CD4-positive, alpha-beta T cell treated with Interleukin-2 at 100 ng/mL for 4 hours (primary cell): Measurements from ENCODE around the gene CALML6.
A peak's percentile ranks its signal among the peaks of the same experiment; 100 is the strongest.

Experiments
- DNase-seq: peaks from one replicate; pipeline ENCODE4 v3.0.0-alpha.2; 2020; ENCODE audit warnings: low spot score

CALML6 gene

GRCh38 chr1:1892079-1892762 is 22.8 kb upstream of the CALML6 start:
- DNase-seq = no peak

GRCh38 chr1:1892763-1893120 is 22.3 kb upstream of the CALML6 start:
- no peak for DNase-seq

GRCh38 chr1:1893291-1893985 is 21.6 kb upstream of the CALML6 start:
- no peak for DNase-seq

- no peak for DNase-seq
Observed at GRCh38 chr1:1893997-1894353, 21.1 kb upstream of the CALML6 start.

GRCh38 chr1:1894354-1895059 is 20.6 kb upstream of the CALML6 start:
- no peak for DNase-seq

- no peak for DNase-seq
Observed at GRCh38 chr1:1895060-1895418, 20.0 kb upstream of the CALML6 start.

GRCh38 chr1:1895456-1896336 is 19.4 kb upstream of the CALML6 start:
- DNase-seq = no peak

- DNase-seq = no peak
Observed at GRCh38 chr1:1898246-1898933, 16.7 kb upstream of the CALML6 start.

- DNase-seq = no peak
Observed at GRCh38 chr1:1899266-1899966, 15.6 kb upstream of the CALML6 start.

GRCh38 chr1:1899967-1900327 is 15.1 kb upstream of the CALML6 start:
- no peak for DNase-seq

GRCh38 chr1:1900883-1901640 is 14.0 kb upstream of the CALML6 start:
- DNase-seq = no peak

GRCh38 chr1:1901641-1902294 is 13.3 kb upstream of the CALML6 start:
- DNase-seq = no peak

- DNase-seq = no peak
Observed at GRCh38 chr1:1903224-1903623, 11.8 kb upstream of the CALML6 start.

GRCh38 chr1:1906185-1907097 is 8.6 kb upstream of the CALML6 start:
- peak; percentile 73 for DNase-seq

- DNase-seq = no peak
Observed at GRCh38 chr1:1907098-1907736, 7.8 kb upstream of the CALML6 start.

- no peak for DNase-seq
Observed at GRCh38 chr1:1908506-1908791, 6.6 kb upstream of the CALML6 start.

GRCh38 chr1:1910033-1910465 is 5.0 kb upstream of the CALML6 start:
- DNase-seq = no peak

- no peak for DNase-seq
Observed at GRCh38 chr1:1910651-1911331, 4.3 kb upstream of the CALML6 start.
